Adrenal gland (tissue), 5 donors: ENCODE measurements around the gene NCL.

Experiments
- CTCF ChIP-seq, 6 experiments: fragments of 450-650 bp in 4 of 6; fragments of 200-600 bp in 2 of 6; sonication (generic) in 1 of 6; IDR thresholded peaks; 1 replicate in 5 of 6; 2 replicates in 1 of 6; pipeline versions ENCODE4 v1.5.1 to v1.8.0; 2016 to 2021; ENCODE audit warnings: antibody characterized with exemption in 6 of 6, mild to moderate bottlenecking in 2 of 6, moderate library complexity in 1 of 6
- POLR2A ChIP-seq, 2 donors: fragments of 450-650 bp; IDR thresholded peaks; one replicate each; pipeline ENCODE4 v1.6.1; 2017; ENCODE audit warnings: antibody characterized with exemption in 2 of 2, mild to moderate bottlenecking in 2 of 2, moderate library complexity in 1 of 2
- donor health status: DM: no; HTN: no; CAD: no.

- TF ChIP-seq CTCF (IDR thresholded peaks at IDR 0.05) (no peak), POLR2A (IDR thresholded peaks at IDR 0.05) (no peak)
These were observed 50.8 kb downstream of the NCL start for GRCh38 chr2:231413456-231413855.
